Breast epithelium (tissue), 4 donors: ENCODE results near the gene METTL14. TPM values are rescaled to one million over a fixed set of nuclear protein-coding genes. Genes with fewer than 3 reads are reported as not detected.

Source experiments
- DNase-seq, 2 donors: peaks; one replicate each; pipeline ENCODE4 v3.0.0-alpha.2; 2019; ENCODE audit warnings: low spot score in 2 of 2
- H3K27ac ChIP-seq, 2 donors: fragments of 200-600 bp; sonication (generic) in 1 of 2; one replicate each; pipeline ENCODE4 v1.5.1; 2016 to 2019; ENCODE audit warnings: mild to moderate bottlenecking in 1 of 2
- H3K27me3 ChIP-seq, 2 donors: fragments of 200-600 bp; sonication (generic) in 1 of 2; one replicate each; pipeline versions ENCODE4 v1.5.1 to v1.6.0; 2017 to 2019; ENCODE audit warnings: control low read depth in 1 of 2, mild to moderate bottlenecking in 1 of 2
- H3K36me3 ChIP-seq: fragments of 200-600 bp; one replicate; pipeline ENCODE4 v1.5.1; 2019
- H3K4me1 ChIP-seq, 2 donors: fragments of 200-600 bp; sonication (generic); one replicate each; pipeline ENCODE4 v1.5.1; 2016 to 2019; ENCODE audit warnings: control low read depth in 1 of 2
- H3K4me3 ChIP-seq, 3 donors: fragments of 200-600 bp; sonication (generic); 1 replicate in 2 of 3; 2 replicates in 1 of 3; pipeline ENCODE4 v1.5.1; 2016 to 2019; ENCODE audit warnings: mild to moderate bottlenecking in 3 of 3, moderate library complexity in 2 of 3
- H3K9me3 ChIP-seq, 2 donors: fragments of 200-600 bp; sonication (generic) in 1 of 2; one replicate each; pipeline ENCODE4 v1.5.1; 2016 to 2019; ENCODE audit warnings: control low read depth in 1 of 2
- POLR2A ChIP-seq: fragments of 450-650 bp; IDR thresholded peaks from one replicate; pipeline ENCODE4 v1.6.1; 2016; ENCODE audit warnings: antibody characterized with exemption, mild to moderate bottlenecking, moderate library complexity
- POLR2AphosphoS5 ChIP-seq, 3 donors: sonication (generic); formaldehyde crosslinking; IDR thresholded peaks; one replicate each; pipeline ENCODE4 v1.6.1; 2017; ENCODE audit warnings: antibody characterized with exemption in 3 of 3
- intact Hi-C: fragments of 100-400 bp; cut with DNase I; formaldehyde crosslinking; loops from one replicate; pipeline ENCODE4 v1.15.1; 2023; ENCODE audit warnings: low total_unique reads
- total RNA-seq, 3 donors: library from RNA; depleted of rRNA; stranded (reverse); fragments of >200 nt; gene quantifications; one replicate each; pipeline ENCODE4 v1.1.0, GENCODE V29; 2016
- TF ChIP-seq, protein P1 (sequence below), 3 donors: fragments of 450-650 bp; IDR thresholded peaks; one replicate each; pipeline ENCODE4 v1.5.1; 2016 to 2017; ENCODE audit warnings: antibody characterized with exemption in 3 of 3, mild to moderate bottlenecking in 3 of 3, moderate library complexity in 3 of 3

The METTL14 gene
- total RNA-seq, 3 donors from 2014 or later, result 39.4 to 72.4 (median 42.0) TPM

- TF ChIP-seq POLR2A (no peak), POLR2AphosphoS5 (IDR thresholded peaks at IDR 0.05) (no peak)
- TF ChIP-seq, protein P1, sequence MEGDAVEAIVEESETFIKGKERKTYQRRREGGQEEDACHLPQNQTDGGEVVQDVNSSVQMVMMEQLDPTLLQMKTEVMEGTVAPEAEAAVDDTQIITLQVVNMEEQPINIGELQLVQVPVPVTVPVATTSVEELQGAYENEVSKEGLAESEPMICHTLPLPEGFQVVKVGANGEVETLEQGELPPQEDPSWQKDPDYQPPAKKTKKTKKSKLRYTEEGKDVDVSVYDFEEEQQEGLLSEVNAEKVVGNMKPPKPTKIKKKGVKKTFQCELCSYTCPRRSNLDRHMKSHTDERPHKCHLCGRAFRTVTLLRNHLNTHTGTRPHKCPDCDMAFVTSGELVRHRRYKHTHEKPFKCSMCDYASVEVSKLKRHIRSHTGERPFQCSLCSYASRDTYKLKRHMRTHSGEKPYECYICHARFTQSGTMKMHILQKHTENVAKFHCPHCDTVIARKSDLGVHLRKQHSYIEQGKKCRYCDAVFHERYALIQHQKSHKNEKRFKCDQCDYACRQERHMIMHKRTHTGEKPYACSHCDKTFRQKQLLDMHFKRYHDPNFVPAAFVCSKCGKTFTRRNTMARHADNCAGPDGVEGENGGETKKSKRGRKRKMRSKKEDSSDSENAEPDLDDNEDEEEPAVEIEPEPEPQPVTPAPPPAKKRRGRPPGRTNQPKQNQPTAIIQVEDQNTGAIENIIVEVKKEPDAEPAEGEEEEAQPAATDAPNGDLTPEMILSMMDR (IDR thresholded peaks at IDR 0.05), result no peak
- intact Hi-C loops, result no loop called here
- Histone ChIP-seq H3K4me3 (no peak overlapping the region), H3K27me3 (no peaks in the 10 kb centered on the region), H3K9me3 (no peaks in the 10 kb centered on the region), H3K4me1 (peaks cover 0 to 7% of the 10 kb centered on the region in 2 donors), H3K36me3 (no peaks in the 10 kb centered on the region), H3K27ac (no peak overlapping the region)
- no peak for DNase-seq
Measured at GRCh38 chr4:118749347-118749988, 64.3 kb downstream of the METTL14 start.

GRCh38 chr4:118751629-118752323, 66.6 kb downstream of the METTL14 start:
- peak overlapping the region; percentile 1 to 48 for H3K27ac ChIP-seq
- no peaks in the 10 kb centered on the region for H3K4me1 ChIP-seq
- TF ChIP-seq, protein P1 (IDR thresholded peaks at IDR 0.05), result no peak
- TF ChIP-seq POLR2AphosphoS5 (IDR thresholded peaks at IDR 0.05) (no peak), POLR2A (no peak)
- H3K36me3 ChIP-seq, result no peaks in the 10 kb centered on the region
- intact Hi-C loops, result no loop called here
- no peak overlapping the region for H3K4me3 ChIP-seq
- no peak for DNase-seq
- H3K27me3 ChIP-seq, result no peaks in the 10 kb centered on the region
- H3K9me3 ChIP-seq, result no peaks in the 10 kb centered on the region

GRCh38 chr4:118752551-118752950, 67.4 kb downstream of the METTL14 start:
- H3K9me3 ChIP-seq, result no peaks in the 10 kb centered on the region
- TF ChIP-seq POLR2AphosphoS5 (IDR thresholded peaks at IDR 0.05), result no peak
- TF ChIP-seq POLR2A, result no peak
- TF ChIP-seq, protein P1 (IDR thresholded peaks at IDR 0.05), result no peak
- no peak for DNase-seq
- no peaks in the 10 kb centered on the region for H3K27me3 ChIP-seq
- intact Hi-C loops, result no loop called here
- H3K4me3 ChIP-seq, result no peak overlapping the region
- no peaks in the 10 kb centered on the region for H3K36me3 ChIP-seq
- H3K4me1 ChIP-seq, result no peaks in the 10 kb centered on the region
- no peak overlapping the region for H3K27ac ChIP-seq

DNA sequence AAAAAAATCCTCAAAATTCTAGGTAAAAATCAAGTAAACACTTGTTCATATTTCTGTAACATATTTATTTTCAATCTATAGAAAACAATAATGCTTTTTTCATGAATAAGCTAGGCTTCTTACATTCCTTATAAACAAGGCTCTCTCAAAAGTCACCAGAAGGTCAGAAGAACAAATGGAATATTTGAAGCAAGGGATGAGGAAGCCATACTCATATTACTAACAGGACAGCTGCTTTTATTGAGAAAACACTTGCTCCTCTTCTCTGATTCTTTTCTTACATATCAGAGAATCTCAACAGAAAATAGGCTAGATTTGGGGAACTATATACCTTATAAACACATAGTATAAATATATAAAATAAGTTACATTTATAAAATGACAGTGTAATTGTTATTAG, 67.9 kb downstream of the METTL14 start:
- Histone ChIP-seq H3K27me3 (no peaks in the 10 kb centered on the region), H3K4me1 (no peaks in the 10 kb centered on the region), H3K9me3 (no peaks in the 10 kb centered on the region), H3K4me3 (no peak overlapping the region), H3K27ac (no peak overlapping the region), H3K36me3 (no peaks in the 10 kb centered on the region)
- intact Hi-C loops, result no loop called here
- no peak for DNase-seq
- TF ChIP-seq POLR2A, result no peak
- TF ChIP-seq POLR2AphosphoS5 (IDR thresholded peaks at IDR 0.05), result no peak
- TF ChIP-seq, protein P1 (IDR thresholded peaks at IDR 0.05), result no peak

- Histone ChIP-seq H3K4me3 (no peak overlapping the region), H3K36me3 (no peaks in the 10 kb centered on the region), H3K27me3 (no peaks in the 10 kb centered on the region), H3K9me3 (no peaks in the 10 kb centered on the region), H3K27ac (peak overlapping the region; percentile 58 to 68), H3K4me1 (no peaks in the 10 kb centered on the region)
- no peak for DNase-seq
- intact Hi-C loops, result no loop called here
- TF ChIP-seq POLR2A (no peak), POLR2AphosphoS5 (IDR thresholded peaks at IDR 0.05) (no peak)
- TF ChIP-seq, protein P1 (IDR thresholded peaks at IDR 0.05), result no peak
Measured at GRCh38 chr4:118753685-118754084, 68.5 kb downstream of the METTL14 start.
